Nephron (organoid): Measurements from ENCODE around the gene GJA3.
A peak's percentile ranks its signal among the peaks of the same experiment; 100 is the strongest.

Source experiments
- H3K27ac Mint-ChIP-seq, 3 experiments: 2 replicates each; pipeline ENCODE4 v1.8.0; 2020; ENCODE audit warnings: mixed read lengths in 3 of 3, mild to moderate bottlenecking in 2 of 3, moderate library complexity in 1 of 3
- H3K27me3 Mint-ChIP-seq: 2 replicates; pipeline ENCODE4 v1.8.0; 2021; ENCODE audit warnings: low read depth, mild to moderate bottlenecking, moderate library complexity, mixed read lengths
- H3K36me3 Mint-ChIP-seq: 2 replicates; pipeline ENCODE4 v1.8.0; 2020; ENCODE audit warnings: low read depth, mixed read lengths
- H3K4me1 Mint-ChIP-seq: 2 replicates; pipeline ENCODE4 v1.8.0; 2020; ENCODE audit warnings: mixed read lengths
- H3K4me3 Mint-ChIP-seq, 3 experiments: 2 replicates each; pipeline ENCODE4 v1.8.0; 2020; ENCODE audit warnings: mild to moderate bottlenecking in 3 of 3, mixed read lengths in 3 of 3, moderate library complexity in 2 of 3
- H3K9me3 Mint-ChIP-seq: 2 replicates; pipeline ENCODE4 v1.8.0; 2020; ENCODE audit warnings: mixed read lengths
- TF ChIP-seq, protein P1 (sequence below), 3 experiments: fragments of 200-600 bp; sonication (generic); IDR thresholded peaks; one replicate each; pipeline ENCODE4 v1.5.0; 2021; ENCODE audit warnings: antibody characterized with exemption in 3 of 3; ENCODE audit not compliant: unreplicated experiment in 3 of 3

GJA3 gene

GRCh38 chr13:20130652-20131051, 30.2 kb downstream of the GJA3 start:
- TF ChIP-seq, protein P1, sequence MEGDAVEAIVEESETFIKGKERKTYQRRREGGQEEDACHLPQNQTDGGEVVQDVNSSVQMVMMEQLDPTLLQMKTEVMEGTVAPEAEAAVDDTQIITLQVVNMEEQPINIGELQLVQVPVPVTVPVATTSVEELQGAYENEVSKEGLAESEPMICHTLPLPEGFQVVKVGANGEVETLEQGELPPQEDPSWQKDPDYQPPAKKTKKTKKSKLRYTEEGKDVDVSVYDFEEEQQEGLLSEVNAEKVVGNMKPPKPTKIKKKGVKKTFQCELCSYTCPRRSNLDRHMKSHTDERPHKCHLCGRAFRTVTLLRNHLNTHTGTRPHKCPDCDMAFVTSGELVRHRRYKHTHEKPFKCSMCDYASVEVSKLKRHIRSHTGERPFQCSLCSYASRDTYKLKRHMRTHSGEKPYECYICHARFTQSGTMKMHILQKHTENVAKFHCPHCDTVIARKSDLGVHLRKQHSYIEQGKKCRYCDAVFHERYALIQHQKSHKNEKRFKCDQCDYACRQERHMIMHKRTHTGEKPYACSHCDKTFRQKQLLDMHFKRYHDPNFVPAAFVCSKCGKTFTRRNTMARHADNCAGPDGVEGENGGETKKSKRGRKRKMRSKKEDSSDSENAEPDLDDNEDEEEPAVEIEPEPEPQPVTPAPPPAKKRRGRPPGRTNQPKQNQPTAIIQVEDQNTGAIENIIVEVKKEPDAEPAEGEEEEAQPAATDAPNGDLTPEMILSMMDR (IDR thresholded peaks at IDR 0.05; ENCODE audit: unreplicated experiment in 3 of 3): no peak
- peaks cover 13% of the 10 kb centered on the region for H3K27me3 Mint-ChIP-seq
- H3K27ac Mint-ChIP-seq: no peak overlapping the region
- H3K4me3 Mint-ChIP-seq: no peak overlapping the region
- no peaks in the 10 kb centered on the region for H3K9me3 Mint-ChIP-seq
- H3K36me3 Mint-ChIP-seq: no peaks in the 10 kb centered on the region
- H3K4me1 Mint-ChIP-seq: peaks cover 2% of the 10 kb centered on the region

DNA sequence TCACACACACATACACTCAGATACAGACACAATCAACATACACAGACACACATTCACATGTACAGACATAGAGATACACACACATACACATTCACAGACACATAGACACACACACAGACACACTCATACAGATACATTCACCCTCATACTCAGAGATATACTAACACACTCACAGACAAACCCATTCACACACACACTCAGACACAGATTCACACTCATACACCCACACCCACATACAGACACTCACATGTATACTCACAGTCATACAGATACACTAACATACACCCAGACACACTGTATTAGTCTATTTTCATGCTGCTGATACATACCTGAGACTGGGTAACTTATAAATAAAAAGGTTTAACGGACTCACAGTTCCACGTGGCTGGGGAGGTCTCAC, 30.8 kb downstream of the GJA3 start:
- Mint-ChIP-seq H3K27me3 (peaks cover 17% of the 10 kb centered on the region), H3K4me1 (peaks cover 6% of the 10 kb centered on the region), H3K36me3 (no peaks in the 10 kb centered on the region), H3K4me3 (no peak overlapping the region), H3K27ac (no peak overlapping the region), H3K9me3 (no peaks in the 10 kb centered on the region)
- TF ChIP-seq, protein P1 (IDR thresholded peaks at IDR 0.05; ENCODE audit: unreplicated experiment in 3 of 3): no peak

DNA sequence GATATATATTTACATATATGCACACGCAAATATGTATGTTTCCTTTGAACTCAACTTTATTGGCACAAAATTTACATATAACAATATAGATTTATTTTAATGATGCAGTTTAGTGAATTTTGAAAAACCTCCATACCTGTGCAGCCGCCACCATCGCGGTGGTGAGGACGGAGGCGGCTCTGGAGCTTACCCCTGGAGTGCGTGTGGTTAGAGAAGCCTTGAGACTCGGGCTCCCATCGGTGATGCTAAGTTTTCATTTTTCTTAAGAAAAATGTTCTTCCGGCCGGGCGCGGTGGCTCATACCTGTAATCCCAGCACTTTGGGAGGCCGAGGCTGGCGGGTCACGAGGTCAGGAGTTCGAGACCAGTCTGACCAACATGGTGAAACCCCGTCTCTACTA, 31.8 kb downstream of the GJA3 start:
- H3K27me3 Mint-ChIP-seq: peaks cover 17% of the 10 kb centered on the region
- H3K4me3 Mint-ChIP-seq: peak overlapping the region in 2 of 3 experiments; percentile 57 to 68
- H3K36me3 Mint-ChIP-seq: no peaks in the 10 kb centered on the region
- H3K27ac Mint-ChIP-seq: no peak overlapping the region
- TF ChIP-seq, protein P1 (IDR thresholded peaks at IDR 0.05; ENCODE audit: unreplicated experiment in 3 of 3): no peak
- H3K4me1 Mint-ChIP-seq: peaks cover 11% of the 10 kb centered on the region
- H3K9me3 Mint-ChIP-seq: no peaks in the 10 kb centered on the region

GRCh38 chr13:20128459-20128931, 32.4 kb downstream of the GJA3 start:
- Mint-ChIP-seq H3K4me3 (peak overlapping the region; percentile 57 to 68 (median 61)), H3K27ac (no peak overlapping the region)
- TF ChIP-seq, protein P1 (IDR thresholded peaks at IDR 0.05; ENCODE audit: unreplicated experiment in 3 of 3): peak in 2 of 3 experiments; percentile 14 to 42

DNA sequence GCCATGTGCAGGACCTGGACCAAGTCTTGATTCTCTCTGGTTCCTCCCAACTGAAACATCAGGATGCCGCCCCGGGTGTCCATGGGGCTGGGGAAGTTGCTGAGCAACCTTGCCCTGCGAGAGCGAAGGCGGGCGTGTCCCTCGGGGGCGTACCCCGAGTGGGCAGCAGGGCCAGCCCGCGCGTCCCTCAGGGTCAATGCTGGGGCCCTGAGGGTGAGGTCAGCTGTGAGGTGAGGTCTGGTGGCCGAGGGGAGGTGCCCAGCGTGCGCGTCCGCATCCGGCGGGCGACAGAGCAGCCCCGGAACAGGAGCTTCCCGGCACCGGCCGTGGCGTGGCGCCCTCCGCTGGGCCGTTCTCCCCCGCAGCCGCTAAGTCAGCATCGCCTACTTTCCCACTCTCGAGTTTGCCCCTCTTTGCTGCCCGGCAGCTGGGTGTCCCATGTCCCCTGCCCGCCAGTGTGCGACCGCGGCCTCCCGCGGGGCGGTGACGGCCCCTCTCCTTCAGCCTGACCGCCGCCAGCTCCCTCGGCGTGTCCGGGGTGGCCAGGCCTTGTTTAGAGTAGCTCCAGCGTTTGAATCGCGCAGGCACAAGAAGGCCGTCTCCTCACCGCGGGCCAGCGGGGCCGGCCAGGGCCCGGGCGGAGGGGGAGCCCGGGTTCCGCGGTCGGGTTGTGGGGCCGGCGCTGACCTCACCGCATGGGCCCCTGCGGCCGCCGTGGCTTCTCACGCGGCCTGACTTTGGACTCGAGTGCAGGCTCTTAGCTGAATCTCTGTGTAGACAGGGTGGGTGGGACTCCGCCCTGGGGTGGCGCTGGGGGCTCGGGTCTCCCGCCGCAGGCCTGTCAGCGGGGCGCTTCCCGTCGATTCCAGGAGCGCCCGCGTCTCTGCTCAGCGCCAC, 33.0 kb downstream of the GJA3 start:
- TF ChIP-seq, protein P1 (IDR thresholded peaks at IDR 0.05; ENCODE audit: unreplicated experiment in 3 of 3): peak; percentile 25 to 40 (median 27)
- Mint-ChIP-seq H3K27me3 (peaks cover 20% of the 10 kb centered on the region), H3K36me3 (no peaks in the 10 kb centered on the region), H3K4me1 (peaks cover 11% of the 10 kb centered on the region), H3K4me3 (peak overlapping the region; percentile 61 to 69 (median 61)), H3K27ac (no peak overlapping the region), H3K9me3 (no peaks in the 10 kb centered on the region)

More at GRCh38 chr13:20128459-20128931, 32.4 kb downstream of the GJA3 start:
- H3K36me3 Mint-ChIP-seq: no peaks in the 10 kb centered on the region
- peaks cover 17% of the 10 kb centered on the region for H3K27me3 Mint-ChIP-seq
- H3K4me1 Mint-ChIP-seq: peaks cover 11% of the 10 kb centered on the region
- H3K9me3 Mint-ChIP-seq: no peaks in the 10 kb centered on the region
